Measurements from ENCODE around the gene RASGRF2.
"Not testable (repeated sequence)": the region's sequence is repeated elsewhere in the genome, so short reads cannot be mapped to it uniquely, and the experiment has no call there.

RASGRF2 gene

GRCh38 chr5:81020478-81021167 is 60.5 kb downstream of the RASGRF2 start:
- DNase-seq (ENCODE audit: low read depth in 2 of 3, low spot score in 1 of 3): no peak

- DNase-seq (ENCODE audit: low read depth in 2 of 3, low spot score in 1 of 3): no peak
These were observed 61.3 kb downstream of the RASGRF2 start for GRCh38 chr5:81021486-81021885.

- DNase-seq (ENCODE audit: low read depth in 2 of 3, low spot score in 1 of 3): no peak
These were observed 62.0 kb downstream of the RASGRF2 start for GRCh38 chr5:81021951-81022687.

GRCh38 chr5:81022688-81023084 is 62.5 kb downstream of the RASGRF2 start:
- no peak for DNase-seq (ENCODE audit: low read depth in 2 of 3, low spot score in 1 of 3)

- DNase-seq (ENCODE audit: low read depth in 2 of 3, low spot score in 1 of 3): no peak
These were observed 63.3 kb downstream of the RASGRF2 start for GRCh38 chr5:81023261-81023970.

- no peak for DNase-seq (ENCODE audit: low read depth in 2 of 3, low spot score in 1 of 3)
These were observed 67.4 kb downstream of the RASGRF2 start for GRCh38 chr5:81027481-81028058.

GRCh38 chr5:81028888-81029287 is 68.7 kb downstream of the RASGRF2 start:
- not testable (repeated sequence) for DNase-seq (ENCODE audit: low read depth in 2 of 3, low spot score in 1 of 3)

- not testable (repeated sequence) for DNase-seq (ENCODE audit: low read depth in 2 of 3, low spot score in 1 of 3)
These were observed 69.6 kb downstream of the RASGRF2 start for GRCh38 chr5:81029736-81030135.

GRCh38 chr5:81030236-81031034 is 70.3 kb downstream of the RASGRF2 start:
- not testable (repeated sequence) for DNase-seq (ENCODE audit: low read depth in 2 of 3, low spot score in 1 of 3)

- no peak for DNase-seq (ENCODE audit: low read depth in 2 of 3, low spot score in 1 of 3)
These were observed 75.4 kb downstream of the RASGRF2 start for GRCh38 chr5:81035522-81035921.

- no peak for DNase-seq (ENCODE audit: low read depth in 2 of 3, low spot score in 1 of 3)
These were observed 78.3 kb downstream of the RASGRF2 start for GRCh38 chr5:81038495-81038894.

GRCh38 chr5:81044868-81045267 is 84.7 kb downstream of the RASGRF2 start:
- no peak for DNase-seq (ENCODE audit: low read depth in 2 of 3, low spot score in 1 of 3)

- DNase-seq (ENCODE audit: low read depth in 2 of 3, low spot score in 1 of 3): no peak
These were observed 85.2 kb downstream of the RASGRF2 start for GRCh38 chr5:81045389-81045807.

GRCh38 chr5:81046041-81046440 is 85.9 kb downstream of the RASGRF2 start:
- no peak for DNase-seq (ENCODE audit: low read depth in 2 of 3, low spot score in 1 of 3)

- DNase-seq (ENCODE audit: low read depth in 2 of 3, low spot score in 1 of 3): no peak
These were observed 92.2 kb downstream of the RASGRF2 start for GRCh38 chr5:81052325-81052724.

- DNase-seq (ENCODE audit: low read depth in 2 of 3, low spot score in 1 of 3): not testable (repeated sequence)
These were observed 93.1 kb downstream of the RASGRF2 start for GRCh38 chr5:81053282-81053681.

- DNase-seq (ENCODE audit: low read depth in 2 of 3, low spot score in 1 of 3): no peak
These were observed 98.0 kb downstream of the RASGRF2 start for GRCh38 chr5:81058121-81058520.

- DNase-seq (ENCODE audit: low read depth in 2 of 3, low spot score in 1 of 3): no peak
These were observed 105.3 kb downstream of the RASGRF2 start for GRCh38 chr5:81065492-81065891.

- no peak for DNase-seq (ENCODE audit: low read depth in 2 of 3, low spot score in 1 of 3)
These were observed 105.9 kb downstream of the RASGRF2 start for GRCh38 chr5:81066102-81066501.

GRCh38 chr5:81067406-81067805 is 107.2 kb downstream of the RASGRF2 start:
- DNase-seq (ENCODE audit: low read depth in 2 of 3, low spot score in 1 of 3): no peak

GRCh38 chr5:81068063-81068462 is 107.9 kb downstream of the RASGRF2 start:
- no peak for DNase-seq (ENCODE audit: low read depth in 2 of 3, low spot score in 1 of 3)
